ENCODE results near the gene SIRT3.

SIRT3 gene

DNA sequence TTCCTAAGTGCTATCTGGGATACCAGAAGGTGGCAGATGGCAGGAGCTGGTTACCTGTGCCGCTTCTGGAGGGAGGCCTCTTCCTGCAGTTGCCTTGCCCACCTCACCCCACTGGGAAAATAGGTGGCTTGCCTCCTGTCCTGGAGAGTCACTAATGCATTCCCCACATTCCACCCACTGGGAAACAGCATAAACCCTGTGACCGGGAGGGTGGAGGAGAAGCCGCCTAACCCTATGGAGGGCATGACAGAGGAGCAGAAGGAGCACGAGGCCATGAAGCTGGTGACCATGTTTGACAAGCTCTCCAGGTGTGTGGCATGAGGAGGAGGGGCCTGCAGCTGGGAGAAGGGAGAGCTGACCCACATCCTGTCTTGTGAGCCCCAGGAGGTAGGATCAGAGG, 23.0 kb downstream of the SIRT3 start:
- no peak for DNase-seq (ENCODE audit: low read depth)
- TF ChIP-seq, protein P1, sequence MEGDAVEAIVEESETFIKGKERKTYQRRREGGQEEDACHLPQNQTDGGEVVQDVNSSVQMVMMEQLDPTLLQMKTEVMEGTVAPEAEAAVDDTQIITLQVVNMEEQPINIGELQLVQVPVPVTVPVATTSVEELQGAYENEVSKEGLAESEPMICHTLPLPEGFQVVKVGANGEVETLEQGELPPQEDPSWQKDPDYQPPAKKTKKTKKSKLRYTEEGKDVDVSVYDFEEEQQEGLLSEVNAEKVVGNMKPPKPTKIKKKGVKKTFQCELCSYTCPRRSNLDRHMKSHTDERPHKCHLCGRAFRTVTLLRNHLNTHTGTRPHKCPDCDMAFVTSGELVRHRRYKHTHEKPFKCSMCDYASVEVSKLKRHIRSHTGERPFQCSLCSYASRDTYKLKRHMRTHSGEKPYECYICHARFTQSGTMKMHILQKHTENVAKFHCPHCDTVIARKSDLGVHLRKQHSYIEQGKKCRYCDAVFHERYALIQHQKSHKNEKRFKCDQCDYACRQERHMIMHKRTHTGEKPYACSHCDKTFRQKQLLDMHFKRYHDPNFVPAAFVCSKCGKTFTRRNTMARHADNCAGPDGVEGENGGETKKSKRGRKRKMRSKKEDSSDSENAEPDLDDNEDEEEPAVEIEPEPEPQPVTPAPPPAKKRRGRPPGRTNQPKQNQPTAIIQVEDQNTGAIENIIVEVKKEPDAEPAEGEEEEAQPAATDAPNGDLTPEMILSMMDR (IDR thresholded peaks at IDR 0.05; ENCODE audit: low read length, missing control alignments): no peak
- no peak overlapping the region for H3K4me3 ChIP-seq (replicated peaks; ENCODE audit: low read depth, low read length)

- no peak overlapping the region for H3K4me3 ChIP-seq (replicated peaks; ENCODE audit: low read depth, low read length)
- no peak for DNase-seq (ENCODE audit: low read depth)
- TF ChIP-seq, protein P1 (IDR thresholded peaks at IDR 0.05; ENCODE audit: low read length, missing control alignments): no peak
Observed at GRCh38 chr11:212150-213100, 23.7 kb downstream of the SIRT3 start.

DNA sequence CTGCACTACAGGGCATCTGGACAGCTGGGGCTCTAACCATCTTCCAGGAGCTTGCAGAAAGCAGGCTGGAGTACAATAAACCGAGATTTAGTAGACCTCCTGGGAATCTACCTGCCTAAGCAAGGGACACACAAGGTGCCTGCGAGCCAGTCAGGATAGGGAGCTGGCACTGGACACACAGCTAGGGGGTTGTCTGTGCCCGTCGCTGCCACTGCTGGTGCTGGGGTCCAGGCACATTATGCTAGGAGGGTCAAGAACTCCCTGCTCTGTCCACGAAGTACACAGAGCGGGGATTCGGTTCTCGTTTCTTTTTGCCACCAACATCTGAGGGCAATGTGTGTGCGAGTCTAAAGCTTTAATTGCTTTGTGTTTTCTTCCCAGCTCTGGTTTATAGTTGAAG, 24.4 kb downstream of the SIRT3 start:
- H3K4me3 ChIP-seq (replicated peaks; ENCODE audit: low read depth, low read length): no peak overlapping the region
- no peak for DNase-seq (ENCODE audit: low read depth)
- TF ChIP-seq, protein P1 (IDR thresholded peaks at IDR 0.05; ENCODE audit: low read length, missing control alignments): no peak

DNA sequence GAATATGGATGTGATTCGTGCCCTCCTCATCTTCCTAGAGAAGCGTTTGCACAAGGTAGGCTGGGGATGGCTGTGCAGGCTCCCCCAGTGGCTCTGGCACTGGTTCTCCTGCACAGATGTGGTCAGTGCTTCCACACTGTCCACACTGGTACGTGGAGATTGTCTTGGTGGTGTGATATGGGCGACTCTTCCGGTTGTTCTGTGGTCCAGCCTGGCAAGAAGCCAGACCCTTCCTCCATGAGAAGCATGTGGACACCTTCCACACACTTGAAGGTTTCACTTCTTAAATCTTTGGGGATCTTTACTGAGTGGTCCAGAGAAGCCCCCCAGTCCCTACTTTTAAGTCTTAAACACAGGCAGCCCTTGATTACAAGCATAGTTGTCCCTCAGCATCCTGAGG, 24.8 kb downstream of the SIRT3 start:
- TF ChIP-seq, protein P1 (IDR thresholded peaks at IDR 0.05; ENCODE audit: low read length, missing control alignments): no peak
- no peak for DNase-seq (ENCODE audit: low read depth)
- no peak overlapping the region for H3K4me3 ChIP-seq (replicated peaks; ENCODE audit: low read depth, low read length)

- TF ChIP-seq, protein P1 (IDR thresholded peaks at IDR 0.05; ENCODE audit: low read length, missing control alignments): no peak
- no peak overlapping the region for H3K4me3 ChIP-seq (replicated peaks; ENCODE audit: low read depth, low read length)
- no peak for DNase-seq (ENCODE audit: low read depth)
Observed at GRCh38 chr11:210803-211180, 25.4 kb downstream of the SIRT3 start.

GRCh38 chr11:210122-210802, 25.9 kb downstream of the SIRT3 start:
- H3K4me3 ChIP-seq (replicated peaks; ENCODE audit: low read depth, low read length): peak overlapping the region; percentile 93
- TF ChIP-seq, protein P1 (IDR thresholded peaks at IDR 0.05; ENCODE audit: low read length, missing control alignments): no peak
- peak; percentile 69 for DNase-seq (ENCODE audit: low read depth)
